HK-2 (cell line): Measurements from ENCODE around the gene IRS2.

ENCODE experiments used
- DNase-seq: peaks from one replicate; pipeline ENCODE4 v3.0.0-alpha.2; 2018; ENCODE audit not compliant: unreplicated experiment

IRS2 gene

GRCh38 chr13:109807345-109807744 is 21.0 kb upstream of the IRS2 start:
- DNase-seq, result no peak

GRCh38 chr13:109804654-109805053 is 18.3 kb upstream of the IRS2 start:
- no peak for DNase-seq

- no peak for DNase-seq
Observed at GRCh38 chr13:109803825-109804224, 17.4 kb upstream of the IRS2 start.

GRCh38 chr13:109802936-109803335 is 16.6 kb upstream of the IRS2 start:
- DNase-seq, result no peak

- DNase-seq, result no peak
Observed at GRCh38 chr13:109795011-109795410, 8.6 kb upstream of the IRS2 start.

GRCh38 chr13:109794095-109794494 is 7.7 kb upstream of the IRS2 start:
- DNase-seq, result no peak

GRCh38 chr13:109792416-109793059 is 6.2 kb upstream of the IRS2 start:
- DNase-seq, result no peak

GRCh38 chr13:109790942-109791605 is 4.7 kb upstream of the IRS2 start:
- DNase-seq, result no peak

- no peak for DNase-seq
Observed at GRCh38 chr13:109790086-109790485, 3.7 kb upstream of the IRS2 start.

- DNase-seq, result no peak
Observed at GRCh38 chr13:109789262-109789661, 2.9 kb upstream of the IRS2 start.

- DNase-seq, result no peak
Observed at GRCh38 chr13:109788372-109789111, 2.2 kb upstream of the IRS2 start.

GRCh38 chr13:109787135-109787954 is 962 bp upstream of the IRS2 start:
- DNase-seq, result peak; percentile 38

- no peak for DNase-seq
Observed at GRCh38 chr13:109785892-109786450, 412 bp downstream of the IRS2 start.

GRCh38 chr13:109785141-109785891 is 1.1 kb downstream of the IRS2 start:
- DNase-seq, result peak; percentile 62

GRCh38 chr13:109784590-109785140 is 1.7 kb downstream of the IRS2 start:
- peak; percentile 71 for DNase-seq

- no peak for DNase-seq
Observed at GRCh38 chr13:109783815-109784589, 2.4 kb downstream of the IRS2 start.

- no peak for DNase-seq
Observed at GRCh38 chr13:109783447-109783814, 3.0 kb downstream of the IRS2 start.

GRCh38 chr13:109782823-109783431 is 3.5 kb downstream of the IRS2 start:
- DNase-seq, result no peak

GRCh38 chr13:109782066-109782822 is 4.1 kb downstream of the IRS2 start:
- no peak for DNase-seq
